ENCODE measurements around the gene TTC7B. TPM values are rescaled to one million over a fixed set of nuclear protein-coding genes. Genes with fewer than 3 reads are reported as not detected.

The TTC7B gene
- total and polyA plus RNA-seq, 9 of the 15 experiments (the other 6 are each of a cell fraction or from before 2014, with no cell fraction given): 2.2 to 77.2 (median 36.7) TPM

DNA sequence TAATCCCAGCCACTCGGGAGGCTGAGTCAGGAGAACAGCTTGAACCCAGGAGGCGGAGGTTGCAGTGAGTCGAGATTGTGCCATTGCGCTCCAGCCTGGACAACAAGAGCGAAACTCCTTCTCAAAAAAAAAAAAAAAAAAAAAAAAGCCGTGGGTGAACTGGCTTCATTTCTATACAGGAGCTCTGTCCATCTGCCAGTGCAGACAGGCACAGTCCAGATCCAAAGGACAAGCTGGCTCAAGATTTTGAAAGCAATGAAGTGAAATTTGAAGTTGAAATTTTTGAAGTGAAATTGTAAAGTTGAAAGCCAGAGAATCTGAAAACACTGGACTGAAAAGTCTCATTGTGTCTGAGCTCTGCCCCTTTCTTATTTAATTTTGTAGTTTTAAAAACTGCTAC, 284.7 kb downstream of the TTC7B start:
- FAIRE-seq (no peak), ATAC-seq (no peak), DNase-seq (ENCODE audit: extremely low read depth in 1 of 4, low spot score in 3 of 4) (no peak)
- no peak overlapping the region for H3K9ac ChIP-seq (ENCODE audit: insufficient read depth in 1 of 2, low read depth in 2 of 2, low read length in 2 of 2)
- peaks cover 12 to 39% of the 10 kb centered on the region in 2 experiments; a peak in 4 of 5 replicates for H3K4me1 ChIP-seq (replicated peaks in 1 of 2; ENCODE audit: control insufficient read depth in 2 of 2, insufficient read depth in 2 of 2, low read length in 2 of 2)
- CTCF ChIA-PET (ENCODE audit: low intra/inter-chr PET ratio): no interaction called here
- H3K27me3 ChIP-seq (ENCODE audit: control insufficient read depth in 2 of 2, insufficient read depth in 2 of 2, low read length in 2 of 2): peaks cover 0 to 7% of the 10 kb centered on the region in 2 experiments; a peak in 2 of 5 replicates
- H3K9me1 ChIP-seq (ENCODE audit: control insufficient read depth, insufficient read depth, low read length): peaks cover 2% of the 10 kb centered on the region
- no peaks in the 10 kb centered on the region for H4K20me1 ChIP-seq (replicated peaks; ENCODE audit: control insufficient read depth, insufficient read depth, low read length)
- POLR2A ChIA-PET: interaction anchor here (0.6 kb wide), 1 partner anchor 21 kb away, joined by 3 read pairs; no protein-coding TSS in a partner anchor
- in situ Hi-C loops (cut with MboI): no loop called here
- H3K9me3 ChIP-seq (replicated peaks; ENCODE audit: control insufficient read depth, insufficient read depth, low read depth, low read length): 0 out of 2 replicates have a peak, but pooled peaks cover 2% of the 10 kb centered on the region
- no peaks in the 10 kb centered on the region for H3K36me3 ChIP-seq (ENCODE audit: control insufficient read depth, insufficient read depth, low read length)
- intact Hi-C loops (cut with micrococcal nuclease): no loop called here
- no peak overlapping the region for H3K27ac ChIP-seq (ENCODE audit: extremely low read depth, low read depth, low read length)
- 85% methylated on average over 4 of the region's 6 CpGs for WGBS (ENCODE audit: insufficient coverage, low coverage, missing lambda C conversion rate)
- H3K4me3 ChIP-seq: no peak overlapping the region
- no peak for TF ChIP-seq POLR3A (IDR thresholded peaks at IDR 0.05; ENCODE audit: borderline replicate concordance, extremely low read depth, insufficient read depth, insufficient read length)
- no peaks in the 10 kb centered on the region for H3K79me2 ChIP-seq (ENCODE audit: control insufficient read depth, insufficient read depth, low read length)
- no peak overlapping the region for H2AFZ ChIP-seq (ENCODE audit: low read depth, low read length)
- no TSS peak for BruUV-seq (replicated peaks)
- H3K4me2 ChIP-seq (ENCODE audit: insufficient read depth, low read length): no peak overlapping the region

DNA sequence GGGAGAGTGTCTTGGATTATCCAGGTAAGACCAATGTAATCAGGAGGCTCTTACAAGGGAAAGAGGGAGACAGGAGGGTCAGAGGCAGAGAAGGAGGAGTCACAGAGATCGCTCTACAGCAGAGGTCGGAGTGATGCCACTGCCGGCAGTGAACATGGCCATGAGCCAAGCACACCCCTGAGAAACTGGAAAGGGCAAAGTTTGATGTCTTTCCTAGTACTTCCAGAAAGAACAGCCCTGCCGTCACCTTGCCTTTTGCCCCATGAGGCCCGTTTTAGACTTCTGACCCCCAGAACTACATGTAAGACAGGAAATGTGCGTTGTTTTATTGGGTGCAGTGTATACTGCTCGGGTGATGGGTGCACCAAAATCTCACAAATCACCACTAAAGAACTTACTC, 285.7 kb downstream of the TTC7B start:
- Histone ChIP-seq H3K4me1 (replicated peaks in 1 of 2; ENCODE audit: control insufficient read depth in 2 of 2, insufficient read depth in 2 of 2, low read length in 2 of 2) (peaks cover 12 to 30% of the 10 kb centered on the region in 2 experiments; a peak in 4 of 5 replicates), H3K4me2 (ENCODE audit: insufficient read depth, low read length) (no peak overlapping the region), H3K36me3 (ENCODE audit: control insufficient read depth, insufficient read depth, low read length) (no peaks in the 10 kb centered on the region), H3K9ac (ENCODE audit: insufficient read depth in 1 of 2, low read depth in 2 of 2, low read length in 2 of 2) (no peak overlapping the region), H3K27ac (ENCODE audit: extremely low read depth, low read depth, low read length) (no peak overlapping the region), H3K79me2 (ENCODE audit: control insufficient read depth, insufficient read depth, low read length) (no peaks in the 10 kb centered on the region), H3K9me3 (replicated peaks; ENCODE audit: control insufficient read depth, insufficient read depth, low read depth, low read length) (peaks cover 2% of the 10 kb centered on the region; the same call in 1 of the 2 replicates), H3K9me1 (ENCODE audit: control insufficient read depth, insufficient read depth, low read length) (peaks cover 2% of the 10 kb centered on the region), H4K20me1 (replicated peaks; ENCODE audit: control insufficient read depth, insufficient read depth, low read length) (no peaks in the 10 kb centered on the region), H3K27me3 (ENCODE audit: control insufficient read depth in 2 of 2, insufficient read depth in 2 of 2, low read length in 2 of 2) (peaks cover 0 to 7% of the 10 kb centered on the region in 2 experiments; a peak in 2 of 5 replicates), H2AFZ (ENCODE audit: low read depth, low read length) (no peak overlapping the region), H3K4me3 (no peak overlapping the region)
- intact Hi-C loops (cut with micrococcal nuclease): no loop called here
- CTCF ChIA-PET (ENCODE audit: low intra/inter-chr PET ratio): no interaction called here
- in situ Hi-C loops (cut with MboI): no loop called here
- BruUV-seq (replicated peaks): no TSS peak
- 29% methylated on average over 6 of the region's 7 CpGs for WGBS (ENCODE audit: insufficient coverage, low coverage, missing lambda C conversion rate)
- POLR2A ChIA-PET: no interaction called here
- TF ChIP-seq POU5F1 (IDR thresholded peaks at IDR 0.05; ENCODE audit: borderline replicate concordance, low read depth, low read length, partially characterized antibody) (no peak), RNF2 (IDR thresholded peaks at IDR 0.05) (no peak), MYNN (IDR thresholded peaks at IDR 0.05) (no peak), MYNN (CRISPR knock-in tag; IDR thresholded peaks at IDR 0.05) (no peak), ZBTB12 (CRISPR knock-in tag; IDR thresholded peaks at IDR 0.05) (no peak), BRD4 (IDR thresholded peaks at IDR 0.05) (no peak), E2F1 (CRISPR knock-in tag; IDR thresholded peaks at IDR 0.05) (no peak)
- TF ChIP-seq, protein P1, sequence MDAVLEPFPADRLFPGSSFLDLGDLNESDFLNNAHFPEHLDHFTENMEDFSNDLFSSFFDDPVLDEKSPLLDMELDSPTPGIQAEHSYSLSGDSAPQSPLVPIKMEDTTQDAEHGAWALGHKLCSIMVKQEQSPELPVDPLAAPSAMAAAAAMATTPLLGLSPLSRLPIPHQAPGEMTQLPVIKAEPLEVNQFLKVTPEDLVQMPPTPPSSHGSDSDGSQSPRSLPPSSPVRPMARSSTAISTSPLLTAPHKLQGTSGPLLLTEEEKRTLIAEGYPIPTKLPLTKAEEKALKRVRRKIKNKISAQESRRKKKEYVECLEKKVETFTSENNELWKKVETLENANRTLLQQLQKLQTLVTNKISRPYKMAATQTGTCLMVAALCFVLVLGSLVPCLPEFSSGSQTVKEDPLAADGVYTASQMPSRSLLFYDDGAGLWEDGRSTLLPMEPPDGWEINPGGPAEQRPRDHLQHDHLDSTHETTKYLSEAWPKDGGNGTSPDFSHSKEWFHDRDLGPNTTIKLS (IDR thresholded peaks at IDR 0.05; ENCODE audit: borderline replicate concordance, low read depth): no peak
- DNase-seq (ENCODE audit: extremely low read depth in 1 of 4, low spot score in 3 of 4) (no peak), ATAC-seq (no peak), FAIRE-seq (no peak)

Measured in K562 (cell line).